CD4-positive, alpha-beta T cell treated with Interleukin-6 for 4 hours (primary cell): ENCODE data around the gene NBDY.
"Not testable (repeated sequence)": the region's sequence is repeated elsewhere in the genome, so short reads cannot be mapped to it uniquely, and the experiment has no call there.

ENCODE experiments used
- DNase-seq: peaks from one replicate; pipeline ENCODE4 v3.0.0-alpha.2; 2020; ENCODE audit warnings: mixed read lengths

NBDY gene

DNA sequence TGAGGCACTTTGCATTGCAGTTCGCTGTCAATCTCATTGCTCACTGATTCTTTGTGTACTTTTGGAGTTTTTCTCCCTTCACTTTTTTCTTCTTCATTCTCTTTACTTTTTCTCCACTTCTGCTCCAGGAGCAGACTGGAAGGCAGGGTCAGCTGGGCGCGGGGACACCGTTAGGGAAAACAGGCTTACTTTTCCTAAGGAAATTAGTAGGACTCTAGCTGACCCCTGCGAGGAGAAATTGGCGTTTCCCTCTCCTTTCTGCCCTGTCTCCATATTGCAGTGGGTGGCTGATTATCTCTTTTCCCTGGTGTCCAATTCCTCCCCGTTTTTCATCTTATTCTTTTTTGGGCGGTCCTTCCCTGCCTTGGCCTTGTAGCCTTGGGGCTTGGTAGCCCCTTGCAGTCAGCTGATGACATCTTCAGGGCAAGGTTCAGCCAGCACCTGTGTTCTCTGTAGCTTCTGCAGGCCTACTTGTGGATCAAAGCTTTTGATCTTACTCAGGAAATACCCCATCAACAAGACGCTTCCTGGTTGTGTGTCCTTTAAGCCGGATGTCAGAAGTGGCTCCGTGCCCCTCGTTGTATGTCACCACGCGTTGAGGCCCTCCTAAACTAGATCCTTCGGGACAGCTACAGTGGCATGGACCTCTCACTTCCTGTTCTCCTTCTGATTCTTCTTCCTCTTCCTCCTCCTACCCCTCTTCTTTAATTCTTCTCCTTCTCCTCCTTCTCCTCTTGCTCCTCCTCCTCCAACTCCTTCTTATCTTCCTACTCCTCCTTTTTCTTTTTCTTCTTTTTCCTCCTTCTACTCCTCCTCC lies 36.1 kb downstream of the NBDY start:
- DNase-seq = peak; percentile 51

- no peak for DNase-seq
These were observed 36.9 kb downstream of the NBDY start for GRCh38 chrX:56765811-56766553.

DNA sequence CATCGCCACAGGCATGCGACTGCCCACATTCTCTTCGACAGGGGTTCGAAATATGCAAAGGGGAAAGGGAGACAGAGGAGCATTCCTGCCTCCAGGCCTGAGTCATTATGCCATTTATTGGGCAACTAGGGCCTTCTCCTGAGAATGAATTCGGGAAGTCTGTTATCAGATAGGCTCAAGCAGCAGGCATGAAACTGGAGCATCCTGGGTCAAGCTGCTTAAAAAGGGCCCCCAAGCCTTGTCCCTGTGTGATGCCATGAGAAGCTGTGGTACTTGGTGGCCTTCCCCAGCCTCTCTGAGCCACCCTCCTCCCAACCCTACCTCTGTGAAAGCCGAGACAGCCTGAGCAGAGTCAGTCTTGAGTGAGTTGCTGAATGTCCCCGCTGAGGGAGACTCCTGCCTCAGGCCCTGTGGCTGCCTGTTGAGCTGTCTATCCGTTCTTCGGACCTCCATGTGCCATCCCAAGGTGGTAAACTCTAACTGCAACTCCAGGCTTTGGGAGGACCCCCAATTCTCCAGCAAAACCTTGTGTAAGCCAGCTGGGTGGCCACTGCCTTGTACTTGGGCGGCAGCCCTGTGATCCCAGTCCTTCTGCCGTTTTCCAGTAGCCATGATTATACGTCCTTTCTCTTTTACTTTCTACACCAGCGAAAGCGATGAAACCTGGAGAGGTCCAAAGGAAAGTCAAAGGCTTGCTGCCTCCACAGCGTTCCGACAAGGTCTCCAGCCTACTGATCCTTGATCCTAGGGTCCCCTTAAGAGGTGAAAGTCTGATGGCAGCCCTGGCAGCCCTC lies 37.7 kb downstream of the NBDY start:
- peak; percentile 27 for DNase-seq

- peak; percentile 45 for DNase-seq
These were observed 38.5 kb downstream of the NBDY start for GRCh38 chrX:56767348-56768119.

GRCh38 chrX:56768120-56768660 lies 39.1 kb downstream of the NBDY start:
- DNase-seq = not testable (repeated sequence)

DNA sequence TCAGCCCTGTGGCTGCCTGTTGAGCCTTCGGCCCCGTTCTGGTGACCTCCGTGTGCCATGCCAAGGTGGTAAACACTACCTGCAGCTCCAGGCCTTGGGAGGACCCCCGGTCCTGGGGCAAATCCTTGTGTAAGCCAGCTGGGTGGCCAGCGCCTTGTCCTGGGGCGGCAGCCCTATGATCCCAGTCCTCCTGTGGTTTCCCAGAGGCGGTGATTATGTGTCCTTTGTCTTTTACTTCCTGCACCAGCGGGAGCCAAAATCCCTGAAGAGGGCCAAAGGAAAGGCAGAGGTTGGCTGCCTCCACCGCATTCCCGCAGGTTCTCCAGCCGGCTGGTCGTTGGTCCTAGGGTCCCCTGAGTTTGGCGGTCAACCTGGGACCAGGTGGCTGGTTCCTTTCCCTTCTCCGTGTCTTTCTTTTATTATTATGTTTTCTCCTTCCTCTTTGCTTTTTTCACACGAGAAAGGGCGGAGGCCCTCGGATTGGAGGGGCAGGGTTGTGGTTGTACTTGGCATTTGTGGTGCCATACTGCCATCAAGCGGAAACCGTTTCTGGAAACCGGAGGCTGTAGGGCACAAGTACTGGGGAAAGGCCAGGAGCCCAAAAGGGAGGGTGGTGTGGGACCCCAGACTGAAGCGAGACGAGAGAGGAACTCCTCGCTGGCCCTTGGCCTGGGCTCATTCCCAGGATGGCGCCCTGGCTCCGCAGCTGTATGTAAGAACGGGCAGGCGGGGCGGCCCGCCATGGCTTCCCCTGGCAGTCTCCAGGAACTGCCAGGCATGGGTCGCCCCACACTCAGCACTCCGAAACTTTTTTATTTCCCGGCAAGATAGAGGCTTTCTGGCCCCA lies 43.9 kb downstream of the NBDY start:
- DNase-seq = not testable (repeated sequence)

DNA sequence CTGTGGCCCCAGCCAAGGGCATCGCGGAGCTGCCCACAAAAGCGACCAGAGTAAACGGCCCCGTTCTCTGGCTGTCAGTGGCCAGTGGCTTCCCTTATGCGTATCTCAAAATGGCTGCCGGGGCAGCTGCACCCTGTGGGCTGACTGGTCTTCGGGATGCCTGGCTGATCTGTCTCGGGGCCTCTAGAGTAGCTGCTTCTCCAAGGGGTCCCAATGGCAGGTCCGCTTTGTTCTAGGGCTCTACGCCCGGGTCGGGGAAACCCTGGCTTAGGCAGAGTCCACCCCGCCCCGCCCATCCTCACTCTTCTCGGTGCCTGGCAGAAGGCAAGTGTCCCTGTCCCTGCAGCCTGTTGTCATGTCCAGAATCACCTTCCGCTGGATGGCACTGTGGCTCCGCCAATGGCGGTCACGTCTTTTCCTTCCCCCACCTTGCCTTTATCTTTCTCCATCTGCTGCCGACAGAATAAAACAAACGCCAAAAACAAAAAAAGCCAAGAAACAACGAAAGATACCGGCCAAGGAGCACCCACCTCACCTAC lies 44.5 kb downstream of the NBDY start:
- not testable (repeated sequence) for DNase-seq

- not testable (repeated sequence) for DNase-seq
These were observed 49.3 kb downstream of the NBDY start for GRCh38 chrX:56778099-56778923.

DNA sequence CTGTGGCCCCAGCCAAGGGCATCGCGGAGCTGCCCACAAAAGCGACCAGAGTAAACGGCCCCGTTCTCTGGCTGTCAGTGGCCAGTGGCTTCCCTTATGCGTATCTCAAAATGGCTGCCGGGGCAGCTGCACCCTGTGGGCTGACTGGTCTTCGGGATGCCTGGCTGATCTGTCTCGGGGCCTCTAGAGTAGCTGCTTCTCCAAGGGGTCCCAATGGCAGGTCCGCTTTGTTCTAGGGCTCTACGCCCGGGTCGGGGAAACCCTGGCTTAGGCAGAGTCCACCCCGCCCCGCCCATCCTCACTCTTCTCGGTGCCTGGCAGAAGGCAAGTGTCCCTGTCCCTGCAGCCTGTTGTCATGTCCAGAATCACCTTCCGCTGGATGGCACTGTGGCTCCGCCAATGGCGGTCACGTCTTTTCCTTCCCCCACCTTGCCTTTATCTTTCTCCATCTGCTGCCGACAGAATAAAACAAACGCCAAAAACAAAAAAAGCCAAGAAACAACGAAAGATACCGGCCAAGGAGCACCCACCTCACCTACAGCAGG lies 50.0 kb downstream of the NBDY start:
- DNase-seq = not testable (repeated sequence)

DNA sequence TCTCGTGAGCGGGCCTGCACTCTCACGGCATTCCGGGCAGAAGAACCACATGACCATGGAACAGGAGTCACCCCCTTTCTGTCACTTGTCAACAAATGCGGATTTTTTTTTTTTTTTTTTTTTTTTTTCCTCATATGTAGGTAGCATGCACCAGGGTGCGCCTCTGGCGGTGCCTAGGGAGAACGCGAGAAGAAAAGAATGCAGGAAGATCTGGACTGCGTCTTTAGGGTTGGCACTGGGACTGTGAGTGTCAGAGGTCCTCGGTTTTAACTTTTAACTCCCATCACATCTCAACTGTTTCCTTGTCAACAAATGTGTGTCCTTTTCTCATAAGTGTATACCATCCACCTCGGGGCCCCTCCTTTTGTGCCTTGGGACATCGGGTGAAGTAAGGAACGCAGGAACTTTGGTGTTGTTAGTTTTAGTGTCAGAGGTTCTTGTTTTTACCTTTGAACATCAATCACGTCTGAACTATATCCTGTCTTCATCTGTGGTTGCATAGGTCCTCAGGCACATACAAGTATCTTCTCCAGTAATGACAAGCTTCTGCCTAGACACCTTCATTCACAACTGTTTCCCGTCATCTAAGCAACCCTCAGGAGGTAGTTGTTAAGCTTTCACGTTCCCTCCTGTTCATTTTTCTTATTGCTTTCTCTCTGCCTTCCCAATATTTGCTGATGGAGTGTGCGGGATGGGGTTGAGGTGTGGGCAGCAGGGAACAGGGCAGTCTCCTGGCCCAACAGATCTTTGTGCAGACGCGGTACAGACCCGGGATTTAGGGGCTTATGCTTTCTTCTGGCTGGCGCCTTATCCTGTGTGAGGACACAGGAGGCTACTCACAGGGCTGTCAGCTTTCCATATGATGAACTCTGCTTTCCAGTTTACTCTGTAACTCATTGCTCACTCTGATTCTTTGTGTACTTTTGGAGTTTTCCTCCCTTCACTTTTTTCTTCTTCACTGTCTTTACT lies 51.9 kb downstream of the NBDY start:
- peak; percentile 53 for DNase-seq

DNA sequence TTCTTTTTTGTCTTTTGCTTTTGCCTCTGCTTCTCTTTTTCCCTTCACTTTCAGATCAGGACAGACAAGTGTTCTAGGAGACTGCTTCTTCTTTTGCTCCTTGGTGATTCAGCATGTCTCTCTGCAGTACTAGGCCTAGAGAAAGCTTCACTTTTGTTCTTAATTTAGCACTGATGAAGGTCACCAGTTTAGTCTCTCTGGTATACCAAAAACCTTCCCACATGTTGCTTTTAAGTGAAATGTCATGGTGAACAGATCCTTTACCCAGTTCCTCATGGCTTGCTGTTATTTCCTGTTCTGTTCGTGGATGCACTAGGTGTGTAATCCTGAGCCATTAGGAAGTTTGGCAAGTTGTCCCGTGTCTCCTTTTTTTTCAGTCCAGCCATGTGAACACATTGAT lies 53.3 kb downstream of the NBDY start:
- no peak for DNase-seq

- DNase-seq = no peak
These were observed 53.9 kb downstream of the NBDY start for GRCh38 chrX:56782791-56783449.

DNA sequence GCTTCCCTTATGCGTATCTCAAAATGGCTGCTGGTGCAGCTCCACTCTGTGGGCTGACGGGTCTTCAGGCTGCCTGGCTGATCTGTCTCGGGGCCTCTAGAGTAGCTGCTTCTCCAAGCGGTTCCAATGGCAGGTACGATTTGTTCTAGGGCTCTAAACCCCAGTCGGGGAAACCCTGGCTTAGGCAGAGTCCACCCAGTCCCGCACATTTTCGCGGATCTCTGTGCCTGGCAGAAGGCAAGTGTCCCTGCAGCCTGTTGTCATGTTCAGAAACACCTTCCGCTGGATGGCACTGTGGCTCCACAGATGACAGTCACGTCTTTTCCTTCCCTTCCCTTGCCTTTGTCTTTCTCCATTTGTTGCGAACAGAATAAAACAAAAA lies 54.4 kb downstream of the NBDY start:
- DNase-seq = peak; percentile 88

DNA sequence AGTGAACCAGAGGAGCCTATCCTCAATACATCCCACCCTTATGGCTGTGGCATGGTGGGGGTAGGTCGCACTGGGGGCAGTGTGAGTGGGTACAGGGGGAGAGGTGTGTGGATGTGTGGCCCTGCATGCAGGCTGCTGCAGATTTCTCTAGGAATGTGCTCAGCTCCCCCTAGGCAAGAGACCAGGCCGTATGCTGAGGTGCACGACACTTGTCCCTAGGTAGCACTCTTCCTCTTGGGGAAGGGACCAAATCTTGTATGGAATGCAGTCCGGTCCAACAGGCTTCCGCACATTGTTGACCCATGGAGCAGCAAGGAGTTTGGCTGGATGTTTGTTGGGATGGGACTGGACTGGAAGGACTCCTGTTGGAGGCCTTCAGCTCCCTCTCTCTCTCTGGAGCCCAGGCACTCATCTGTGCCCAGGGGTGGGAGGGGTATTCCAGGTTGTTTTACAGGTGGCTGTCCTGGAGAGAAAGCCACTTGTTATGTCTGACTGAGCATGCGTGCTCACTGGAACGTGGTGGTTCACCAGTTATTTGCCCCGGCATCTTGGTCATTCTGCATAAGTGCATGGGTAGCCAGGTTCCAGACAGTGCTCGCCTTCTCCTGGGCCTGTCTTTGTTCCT lies 55.1 kb downstream of the NBDY start:
- peak; percentile 5 for DNase-seq

DNA sequence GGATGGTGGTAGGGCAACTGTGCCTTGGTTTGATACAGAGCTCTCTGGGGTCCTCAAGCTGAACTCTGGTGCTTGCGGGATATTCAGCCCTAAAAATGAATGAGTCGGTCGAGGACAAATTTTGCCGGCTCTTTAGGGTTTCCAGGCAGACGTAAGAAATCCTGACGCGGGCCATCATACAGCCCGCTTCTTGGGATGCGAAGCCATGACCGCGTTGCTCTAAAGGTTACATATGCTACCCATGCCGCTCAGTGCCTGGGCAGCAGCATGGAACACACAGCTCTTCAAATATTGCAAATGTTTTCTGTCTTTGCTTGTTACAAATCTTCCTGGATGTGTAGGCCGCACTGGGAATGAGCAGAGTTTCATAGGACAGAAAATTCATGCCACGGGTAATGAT lies 55.6 kb downstream of the NBDY start:
- DNase-seq = no peak

GRCh38 chrX:56785442-56785841 lies 56.4 kb downstream of the NBDY start:
- no peak for DNase-seq
